NCI-H1930 (cell line): ENCODE data around the gene DLG1.

Experiments used
- DNase-seq, 2 experiments: peaks; one replicate each; lab custom pipeline; 2025; lab: John Stamatoyannopoulos, UW

DLG1 gene

DNA sequence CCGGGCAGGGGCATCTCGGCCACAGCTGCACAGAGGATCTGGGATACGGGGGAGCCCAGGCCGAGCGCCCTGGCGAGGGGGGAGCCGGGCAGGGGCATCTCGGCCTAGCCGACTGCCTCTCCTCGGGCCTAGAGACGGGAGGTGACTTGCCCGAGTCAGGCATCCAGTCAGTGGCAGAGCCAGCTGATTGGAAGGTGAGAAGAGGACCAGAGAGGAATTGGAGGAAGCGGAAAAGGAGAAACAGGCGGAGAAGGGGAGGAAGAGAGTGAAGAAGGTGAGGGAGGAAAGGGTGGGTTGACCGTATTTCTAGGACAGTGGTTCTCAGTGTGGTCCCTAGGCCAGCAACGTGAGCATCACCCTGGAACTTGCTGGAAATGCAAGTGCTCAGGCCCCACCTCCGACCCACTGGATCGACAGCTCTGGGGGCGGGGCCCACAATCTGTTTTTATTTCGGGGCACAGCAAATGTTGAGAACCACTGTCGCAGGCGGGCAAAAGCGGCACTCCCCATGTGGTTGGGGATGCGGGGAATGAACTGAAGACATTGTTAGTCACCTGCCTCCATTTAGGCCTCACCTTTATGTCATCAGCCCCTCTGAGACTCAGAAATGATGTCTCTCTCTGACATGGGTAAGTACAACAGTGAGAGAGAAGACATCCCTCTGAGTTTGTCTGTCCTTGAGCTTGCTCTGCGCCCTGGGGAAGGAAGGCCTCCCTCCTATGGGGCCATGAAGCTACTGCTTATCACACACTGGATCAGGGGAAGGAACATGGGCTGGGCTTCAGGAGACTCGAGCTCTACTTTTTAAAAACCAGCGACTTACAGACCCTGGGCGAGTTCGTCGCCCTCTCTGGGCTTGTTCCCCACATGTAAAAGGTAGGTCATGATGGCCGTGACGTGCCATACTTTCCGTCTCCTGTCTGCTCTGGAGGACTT, 267.8 kb downstream of the DLG1 start:
- no peak for DNase-seq

DNA sequence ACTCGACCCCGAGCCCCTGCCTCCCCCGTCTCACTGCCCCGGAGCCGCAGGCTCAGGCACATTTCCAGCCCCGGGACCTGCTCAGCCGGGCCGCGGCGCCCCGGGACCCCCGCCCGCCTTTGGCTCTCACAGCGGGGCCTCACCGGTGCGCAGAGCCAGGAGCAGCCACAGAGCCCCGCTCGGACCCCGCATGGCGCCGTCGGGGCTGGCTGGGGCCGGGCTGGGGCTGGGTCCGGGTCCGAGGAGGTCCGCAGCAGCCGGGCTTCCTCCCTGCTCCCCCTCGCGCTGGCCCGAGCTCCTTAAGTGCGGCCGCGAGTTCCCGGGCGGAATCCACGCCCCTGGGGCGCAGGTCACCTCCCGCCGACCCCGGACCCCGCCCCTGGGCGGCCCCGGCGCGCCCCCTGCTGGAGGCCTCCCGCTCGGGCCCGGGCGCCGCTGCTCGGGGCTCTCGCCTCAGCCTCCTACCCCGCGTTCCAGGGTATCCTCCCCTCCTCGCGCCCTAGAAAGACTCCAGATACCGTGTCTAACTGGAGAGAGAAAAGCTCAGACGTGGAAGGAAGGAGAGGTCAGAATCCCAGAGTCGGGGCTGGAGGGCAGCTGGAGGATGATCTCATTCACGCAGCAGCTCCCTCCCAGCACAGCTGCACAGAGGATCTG, 268.8 kb downstream of the DLG1 start, which contains the start of gene MELTF:
Gene MELTF, minus strand, starts transcription at position 307 of the 657 bp plus-strand sequence. Its CDS starts 115 bp downstream, at position 192.
- DNase-seq: peak; percentile 48 to 77

DNA sequence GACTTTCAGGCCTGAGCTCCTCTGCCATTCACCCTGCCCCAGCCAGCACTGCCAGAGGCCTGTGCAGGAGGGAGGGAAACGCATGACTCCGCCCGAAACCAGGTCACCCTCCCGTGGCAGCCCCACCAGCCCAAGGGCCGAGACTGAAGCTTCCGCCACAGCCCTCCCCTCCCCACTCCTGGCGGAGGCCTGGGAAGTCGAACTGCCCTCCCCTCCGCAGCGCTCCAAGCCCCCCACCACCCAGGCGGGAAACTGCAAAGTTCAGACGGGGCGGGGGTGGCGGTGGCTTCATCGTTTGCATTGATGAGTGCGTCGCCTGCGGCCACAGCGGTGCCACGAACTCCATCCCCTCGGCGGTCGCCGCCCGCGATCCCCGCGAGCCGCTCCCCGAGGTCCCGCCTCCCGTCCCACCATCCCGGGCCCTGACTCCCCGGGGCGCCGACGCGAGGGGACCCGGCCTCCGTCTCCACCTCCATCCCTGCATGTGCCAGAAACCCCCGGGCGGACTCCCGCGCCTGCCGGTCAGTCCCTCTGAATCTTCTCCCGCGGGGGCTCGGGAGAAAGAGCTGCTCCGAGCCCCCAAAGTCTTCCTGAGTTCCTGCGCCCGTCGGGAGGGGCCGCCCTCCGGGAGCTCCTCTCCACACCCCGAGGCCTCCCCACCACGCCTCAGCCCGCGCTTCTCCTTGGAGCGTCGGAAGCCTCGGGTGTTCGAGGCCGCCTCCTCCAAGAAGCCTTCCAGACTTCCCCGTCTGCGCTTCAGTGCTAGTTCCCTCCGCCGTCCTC, 269.5 kb downstream of the DLG1 start:
- no peak for DNase-seq

DNA sequence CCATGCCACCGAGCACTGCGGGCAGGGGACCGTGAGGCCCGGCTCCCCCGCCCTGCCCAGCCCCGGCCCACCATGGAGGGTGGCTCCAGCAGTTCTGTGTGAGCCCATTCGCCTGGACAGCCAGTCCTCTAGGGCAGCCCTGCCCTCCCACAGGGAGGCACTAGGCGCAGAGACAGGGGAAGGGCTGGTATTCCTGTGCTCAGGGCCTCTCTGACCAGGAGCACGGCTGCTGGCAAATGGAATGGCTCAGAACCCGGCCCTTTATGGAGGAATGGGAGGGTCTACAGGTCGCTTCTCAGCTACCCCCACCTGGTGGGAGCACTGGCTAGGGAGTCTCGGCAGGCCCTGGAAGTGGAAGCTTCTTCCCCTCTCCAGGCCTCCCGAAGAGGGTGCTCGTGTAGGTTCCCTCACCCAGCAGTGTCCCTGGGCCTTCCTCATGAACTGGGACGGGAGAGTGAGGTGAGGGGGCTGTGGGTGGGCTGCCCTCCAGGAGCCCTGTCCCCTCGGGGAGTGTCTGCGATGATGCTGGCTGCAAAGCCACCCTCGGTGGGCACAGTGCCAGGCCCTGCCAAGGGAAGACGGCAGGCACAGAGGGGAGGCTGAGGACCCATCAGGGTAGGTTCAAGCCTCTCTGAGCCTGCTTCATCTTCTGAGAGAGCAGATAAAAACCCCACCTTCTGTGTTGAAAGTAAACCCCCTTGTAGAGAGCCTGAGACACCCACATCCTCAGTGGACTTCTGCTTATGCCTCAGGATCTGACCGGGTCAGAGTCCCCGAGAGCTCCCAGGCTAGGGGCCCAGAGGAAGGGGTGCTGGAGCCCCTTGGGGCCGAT, 270.3 kb downstream of the DLG1 start:
- DNase-seq: no peak

DNA sequence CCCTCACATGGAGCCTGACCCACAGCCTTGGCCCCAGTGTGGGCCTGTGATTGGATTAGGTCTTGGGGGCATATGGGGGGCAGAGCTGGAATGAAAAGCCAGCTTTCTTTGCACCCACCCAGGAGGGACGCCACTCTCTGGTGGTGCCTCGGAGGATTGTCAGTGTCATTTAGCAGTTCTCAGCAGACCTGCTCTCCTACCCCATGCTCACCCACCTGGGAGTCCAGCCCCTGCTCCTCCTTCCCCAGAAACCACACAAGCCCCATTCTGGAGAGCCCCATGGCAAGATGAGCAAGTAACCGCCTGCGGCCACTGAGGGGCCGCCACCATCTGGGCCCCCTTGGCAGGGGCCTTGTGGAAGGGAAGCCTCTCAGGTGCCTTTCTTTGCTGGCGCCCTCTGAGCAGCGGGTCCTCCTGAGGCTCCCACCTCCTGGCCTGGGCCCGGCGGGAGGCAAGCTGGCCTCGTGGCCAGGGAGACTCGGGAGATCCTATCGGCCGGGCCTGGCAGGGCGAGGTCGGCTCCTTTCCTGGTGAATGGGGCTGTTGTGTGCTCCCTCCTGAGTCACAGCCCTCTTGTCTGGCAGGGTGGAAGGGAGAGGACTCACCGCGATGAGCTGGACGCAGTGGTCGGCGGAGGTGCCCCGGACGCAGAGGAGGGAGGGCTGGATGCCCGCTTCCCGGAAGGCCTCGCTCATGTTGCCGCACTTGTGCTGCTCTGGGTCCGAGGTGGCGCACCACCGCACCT, 271.1 kb downstream of the DLG1 start:
- DNase-seq: no peak

DNA sequence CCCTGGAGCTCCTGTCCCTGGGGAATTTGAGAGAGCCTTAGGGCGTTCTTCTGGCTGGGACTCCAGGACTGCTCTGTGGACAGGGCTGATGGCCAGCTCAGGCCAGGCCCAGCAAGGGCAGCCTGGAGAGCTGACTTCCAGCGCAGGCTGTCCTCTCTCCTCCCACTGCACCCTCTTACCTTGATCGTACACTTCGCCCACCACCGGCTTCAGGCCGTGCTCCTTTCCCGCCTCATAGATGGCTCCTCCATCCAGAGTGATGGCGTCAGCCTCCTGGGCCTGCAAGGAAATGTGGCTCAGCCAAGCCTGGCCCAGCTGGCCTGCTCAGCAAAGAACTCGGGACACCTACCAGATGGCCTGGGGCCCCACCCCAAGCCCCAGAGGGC, 271.9 kb downstream of the DLG1 start:
- DNase-seq: no peak

DNA sequence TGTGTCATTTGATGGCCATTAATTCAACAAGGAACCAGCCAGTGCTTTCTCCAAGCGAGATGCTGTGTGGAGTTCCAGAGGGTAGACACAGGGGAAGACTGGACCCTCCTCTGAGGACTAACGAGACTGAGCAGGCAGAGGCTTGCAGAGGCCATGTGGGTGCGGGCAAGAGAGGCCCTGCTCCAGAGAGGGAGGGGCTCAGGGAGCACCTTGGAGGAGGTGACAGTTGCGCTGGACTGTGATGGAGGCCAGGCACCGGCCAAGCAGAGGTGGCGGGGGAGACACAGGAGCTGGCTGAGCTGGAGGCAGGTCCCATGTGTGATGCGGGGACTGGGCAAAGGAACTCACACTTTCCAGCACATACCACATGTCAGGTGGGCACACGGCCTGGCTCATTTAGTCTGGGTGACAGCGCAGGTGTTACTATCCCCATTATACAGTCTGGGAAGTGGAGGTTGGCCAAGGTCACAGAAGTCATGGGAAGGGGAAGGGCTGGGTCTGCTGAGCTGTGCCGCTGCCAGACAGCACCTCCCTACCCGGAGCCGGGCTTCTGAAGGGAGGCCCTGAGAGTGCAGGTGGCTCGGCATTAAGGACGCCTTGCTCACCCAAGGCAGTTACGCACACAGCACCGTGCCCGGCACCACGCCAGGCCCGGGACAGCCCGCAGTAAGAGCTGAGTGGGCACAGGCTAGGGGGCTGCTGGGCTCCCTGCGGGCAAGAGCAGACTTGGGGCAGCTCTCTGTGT, 272.5 kb downstream of the DLG1 start:
- no peak for DNase-seq

DNA sequence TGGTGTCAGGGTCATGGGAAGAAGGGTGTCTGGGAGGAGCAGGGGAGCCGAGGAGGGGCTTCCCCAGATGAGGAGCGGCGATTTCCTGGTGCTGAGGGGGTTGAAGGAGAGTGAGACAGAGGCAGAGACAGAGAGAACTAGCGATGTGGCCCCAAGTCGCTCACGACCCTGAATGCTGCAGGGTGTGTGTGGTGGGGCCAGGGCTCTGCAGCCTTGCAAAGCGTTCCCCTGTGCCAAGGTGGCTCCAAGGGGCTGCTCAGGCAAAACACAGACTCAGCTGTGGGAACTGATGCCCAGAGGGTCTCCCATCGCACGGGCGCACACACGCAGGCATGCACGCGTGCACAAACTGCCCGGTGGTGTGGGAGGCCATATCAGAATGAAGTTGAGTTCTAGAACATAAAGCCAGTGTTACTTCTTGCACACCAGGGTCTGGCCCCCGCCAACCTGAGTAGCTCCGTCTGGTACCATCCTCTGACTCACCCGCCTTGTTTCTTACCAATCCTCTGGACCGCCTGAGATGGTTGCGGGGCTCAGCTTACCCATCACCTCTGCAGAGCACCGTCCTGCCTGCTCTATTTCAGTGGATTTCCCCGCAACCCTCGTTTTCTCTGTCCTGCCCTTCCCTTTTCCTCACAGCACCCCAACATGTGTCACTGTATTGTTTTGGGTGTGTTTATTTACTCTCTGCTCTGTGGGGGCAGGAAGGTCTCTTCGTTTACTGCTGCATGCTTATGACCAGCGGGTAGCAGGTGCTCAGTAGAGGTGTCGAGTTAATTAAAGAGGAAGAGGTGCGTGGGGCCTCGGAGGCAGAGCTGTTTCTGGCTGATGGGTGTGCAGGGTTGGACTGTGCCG, 273.3 kb downstream of the DLG1 start:
- DNase-seq: no peak

DNA sequence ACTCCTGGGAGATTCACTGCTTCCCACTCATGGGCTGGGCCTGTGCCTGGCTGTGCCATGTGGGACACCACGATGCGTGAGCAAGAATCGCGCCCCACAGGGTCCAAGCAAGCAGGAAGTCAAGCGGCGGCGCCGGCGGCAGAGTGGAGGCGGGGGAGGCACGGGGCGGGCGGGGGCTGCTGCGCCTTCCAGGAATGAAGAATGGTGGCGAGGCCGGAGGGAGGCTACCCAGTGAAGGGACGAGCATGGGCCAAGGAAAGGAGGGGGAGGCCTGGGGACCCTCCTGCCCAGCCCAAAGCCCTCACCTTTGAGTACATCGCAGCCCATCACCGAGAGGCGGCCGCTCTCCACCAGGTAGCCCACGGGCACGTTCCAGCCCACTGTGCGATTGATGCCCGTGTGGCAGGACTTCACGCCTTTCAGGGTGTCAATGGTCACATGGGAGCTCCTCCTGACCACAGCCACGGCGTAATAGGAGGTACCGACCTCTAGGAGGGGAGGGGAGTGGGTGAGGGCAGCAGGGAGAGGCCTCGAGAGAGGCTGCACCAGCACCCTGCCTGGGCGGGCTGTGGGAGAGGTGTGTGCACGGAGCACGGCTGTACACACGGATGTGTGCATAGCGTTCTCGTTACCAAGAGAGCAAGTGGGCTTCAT, 274.3 kb downstream of the DLG1 start:
- no peak for DNase-seq

DNA sequence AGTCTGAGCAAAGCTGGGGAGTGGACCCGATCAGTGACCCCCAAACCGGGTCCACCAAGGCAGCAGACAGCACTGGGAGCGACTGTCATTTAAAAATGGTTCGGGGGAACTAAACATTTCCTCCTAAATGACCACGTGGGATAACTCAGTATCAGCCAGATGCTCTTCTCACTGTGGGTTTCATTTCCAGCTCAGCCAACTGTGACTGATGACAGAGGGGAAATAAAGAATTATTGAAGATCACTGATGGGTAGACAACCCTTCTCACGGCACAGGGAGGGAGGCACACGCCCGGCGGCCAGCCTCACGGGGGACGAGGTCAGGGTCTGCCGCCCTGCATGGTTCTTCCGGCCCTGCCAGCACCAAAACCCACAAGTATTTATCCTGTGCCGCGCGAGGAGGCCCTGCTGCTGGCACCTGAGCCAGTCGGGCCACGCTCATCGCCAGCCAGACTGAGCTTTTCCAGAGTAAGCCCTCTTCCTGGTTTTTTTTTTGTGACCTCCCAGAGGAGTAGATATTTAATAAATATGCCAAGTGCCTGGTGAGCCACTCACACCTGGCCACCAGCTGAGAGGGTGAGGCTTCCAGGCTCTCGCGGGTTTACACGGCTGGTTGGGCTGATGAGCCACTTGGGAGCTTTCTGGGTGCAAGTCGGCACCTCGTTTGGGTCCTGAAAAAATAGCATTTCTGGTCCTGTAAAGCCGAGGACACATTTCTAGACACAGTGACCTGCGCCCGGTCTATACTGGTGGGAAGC, 275.0 kb downstream of the DLG1 start:
- DNase-seq: no peak

DNA sequence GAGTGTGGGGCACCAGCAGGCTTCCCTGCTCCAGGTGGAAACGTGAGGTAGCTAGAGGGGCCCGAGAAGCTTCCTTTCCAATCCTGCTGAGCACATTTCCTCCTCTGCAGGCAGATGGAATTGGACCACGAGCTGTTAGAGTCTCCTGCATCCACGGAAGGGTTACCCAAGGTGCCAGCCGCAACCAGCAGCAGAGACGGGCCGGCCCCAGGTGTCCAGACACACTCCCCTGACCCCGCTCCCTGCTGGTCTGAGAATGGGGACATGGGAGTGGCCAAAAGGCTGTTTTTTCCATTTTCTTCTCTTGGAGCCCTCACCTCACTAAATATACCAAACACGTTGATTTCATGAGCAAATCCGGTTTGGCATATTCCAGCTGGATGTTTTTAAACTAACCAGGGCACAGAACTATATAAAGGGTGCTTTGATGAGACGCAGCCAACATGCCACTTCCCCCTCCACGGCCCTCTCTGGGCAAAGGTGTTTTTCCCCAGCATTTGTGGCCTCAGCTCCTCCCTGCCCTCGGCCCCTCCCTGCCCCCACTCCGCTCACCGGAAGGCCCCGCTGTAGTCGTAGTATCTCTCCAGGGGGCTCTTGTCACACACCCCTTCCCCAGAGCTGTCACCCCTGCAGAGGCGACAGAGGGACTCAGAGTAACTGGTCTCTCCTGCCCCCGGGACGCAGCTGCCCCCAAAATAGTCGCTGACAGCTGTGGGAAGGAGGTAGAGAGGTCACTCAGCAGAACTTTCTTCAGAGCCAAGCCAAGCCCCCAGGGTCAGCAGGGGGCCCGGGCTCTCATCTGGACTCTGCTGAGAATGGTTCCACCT, 275.8 kb downstream of the DLG1 start:
- no peak for DNase-seq

DNA sequence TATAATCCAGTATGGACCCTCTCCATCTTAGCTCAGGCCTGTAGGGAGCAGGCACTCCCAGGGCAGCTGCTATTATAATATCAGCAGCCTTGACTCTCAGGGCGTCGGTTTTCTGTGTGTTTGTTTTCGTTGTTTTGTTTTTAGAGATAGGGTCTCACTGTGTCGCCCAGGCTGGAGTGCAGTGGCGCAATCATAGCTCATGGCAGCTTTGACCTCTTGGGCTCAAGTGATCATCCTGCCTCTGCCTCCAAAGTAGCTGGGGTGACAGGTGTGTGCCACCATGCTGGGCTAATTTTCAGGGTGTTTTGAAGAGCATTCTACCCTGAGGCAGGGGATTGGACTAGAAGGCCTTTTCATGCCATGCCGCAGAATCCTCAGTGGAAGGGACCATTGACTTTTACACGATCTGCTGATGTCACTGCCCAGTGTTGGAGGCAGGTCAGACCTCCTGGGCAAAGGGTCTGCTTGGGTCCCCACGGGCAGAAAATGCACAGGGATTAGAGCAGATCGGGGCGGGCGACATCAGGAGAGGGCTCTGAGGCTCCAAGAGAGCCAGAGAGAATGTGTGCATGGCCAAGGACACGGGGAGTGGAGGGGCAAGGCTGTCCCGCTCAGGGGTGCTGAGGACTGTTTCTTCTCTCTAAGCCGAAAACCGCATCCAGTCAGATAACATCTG, 276.5 kb downstream of the DLG1 start:
- DNase-seq: no peak

DNA sequence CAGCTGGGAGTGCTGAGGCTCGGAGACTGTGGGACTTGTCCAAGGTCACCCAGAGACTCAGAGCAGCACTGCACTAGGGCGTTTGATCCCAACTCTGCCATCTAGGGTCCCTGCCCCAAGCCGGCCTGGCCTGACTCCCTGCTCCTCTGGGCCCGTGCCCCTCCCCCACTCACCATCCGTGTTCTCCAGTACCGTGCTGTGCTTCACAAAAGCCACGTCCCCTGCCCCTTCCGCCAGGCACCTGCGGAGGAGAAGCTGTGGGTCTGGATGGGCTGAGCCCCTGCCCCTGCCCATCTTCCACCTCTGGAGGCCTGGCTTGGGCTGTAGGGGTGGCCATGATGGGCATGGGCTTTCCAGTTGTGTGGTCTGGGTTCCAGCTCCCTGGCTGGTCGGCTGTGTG, 277.2 kb downstream of the DLG1 start:
- no peak for DNase-seq

DNA sequence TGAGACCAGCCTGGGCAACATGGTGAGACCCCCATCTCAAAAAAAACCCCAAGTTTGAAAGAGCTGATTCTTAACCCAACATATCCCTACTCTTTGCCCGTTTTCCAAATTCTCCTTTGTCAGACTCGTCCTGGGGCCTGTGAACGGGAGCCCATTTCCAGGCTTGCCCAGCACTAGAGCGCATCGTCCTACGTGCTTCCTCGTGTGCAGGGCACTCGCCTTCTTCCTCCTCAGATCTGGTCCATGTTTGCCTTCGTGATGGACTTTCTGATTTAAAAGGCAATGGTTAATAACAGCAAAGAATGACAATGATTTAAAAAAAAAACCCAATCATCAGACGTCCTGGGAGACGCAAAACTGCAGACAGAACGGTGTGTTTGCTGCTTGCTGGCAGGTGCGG, 278.9 kb downstream of the DLG1 start:
- DNase-seq: no peak

DNA sequence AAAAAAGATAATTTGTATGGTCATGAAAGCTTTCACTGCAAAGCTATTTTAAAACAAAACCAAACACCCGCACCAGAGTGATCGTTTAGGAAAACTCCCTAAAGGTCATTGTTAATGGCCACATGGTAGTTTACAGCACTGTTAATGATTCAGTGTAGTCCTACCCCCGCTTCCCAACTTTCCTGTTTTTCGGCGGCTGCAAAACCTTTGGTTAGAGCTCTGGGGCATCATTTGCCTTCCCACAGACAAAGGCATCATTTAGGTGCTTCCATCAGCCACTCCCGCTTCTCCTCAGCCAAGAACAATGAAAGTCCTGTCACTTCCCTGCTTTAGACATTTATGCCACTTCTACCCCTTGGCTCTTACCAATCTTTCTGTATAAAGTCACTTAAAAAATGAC, 279.4 kb downstream of the DLG1 start:
- no peak for DNase-seq

DNA sequence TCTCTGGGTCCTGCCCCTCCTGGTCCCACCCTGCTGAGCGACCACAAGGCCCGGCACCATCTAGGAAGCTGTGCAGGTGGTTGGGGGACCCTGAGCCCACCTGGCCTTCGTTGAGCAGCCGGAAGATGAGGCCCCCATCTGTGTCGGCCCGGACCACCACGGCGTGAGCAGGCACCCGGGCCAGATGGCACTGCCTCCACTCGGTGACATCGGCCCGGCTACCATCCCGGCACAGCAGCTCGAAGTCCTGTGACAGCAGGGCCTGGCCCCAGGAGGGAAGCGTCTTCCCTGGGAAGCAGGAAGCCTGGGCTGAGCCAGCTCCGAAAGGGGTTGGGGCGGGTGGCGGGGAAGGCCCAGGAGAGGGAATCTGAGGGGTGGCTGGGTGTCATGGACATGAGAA, 281.4 kb downstream of the DLG1 start:
- no peak for DNase-seq
